ENCODE measurements around the gene GPR137B.
"Not testable (repeated sequence)": the region's sequence is repeated elsewhere in the genome, so short reads cannot be mapped to it uniquely, and the experiment has no call there.

Gene GPR137B

DNA sequence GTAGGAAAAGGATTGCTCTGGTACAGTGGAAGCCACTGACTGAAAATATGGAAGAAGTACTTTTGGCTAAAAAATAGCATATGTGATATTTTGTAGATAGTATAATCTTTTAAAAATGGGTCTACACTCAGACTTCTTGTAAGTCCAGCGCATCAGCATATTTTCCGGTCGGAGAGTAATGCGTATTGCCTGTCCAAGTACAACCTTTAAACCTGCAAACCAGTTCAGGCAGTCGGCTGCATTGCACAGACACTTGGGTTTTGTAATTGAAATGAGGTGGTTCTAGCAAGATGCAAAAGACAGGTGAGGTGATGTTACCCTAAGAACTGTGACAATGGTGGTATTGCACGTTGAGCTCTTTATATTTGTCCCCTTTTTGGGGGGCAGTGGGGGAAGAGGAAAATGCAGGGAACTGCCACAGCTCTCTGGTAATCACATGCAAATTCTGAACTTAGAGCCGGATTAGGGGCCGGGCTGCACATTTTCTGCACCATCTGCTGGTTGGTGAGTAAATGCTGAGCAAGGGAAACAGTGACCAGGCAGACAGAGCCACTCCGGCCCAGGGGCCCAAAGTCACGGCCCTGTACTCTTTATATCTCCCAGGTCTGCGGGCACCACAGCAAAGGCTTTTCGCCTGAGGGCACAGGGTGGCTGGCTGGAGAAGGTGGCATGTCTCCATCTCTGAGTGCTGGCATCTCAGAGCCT lies 2.3 kb downstream of the GPR137B start:
- DNase-seq = no peak

DNA sequence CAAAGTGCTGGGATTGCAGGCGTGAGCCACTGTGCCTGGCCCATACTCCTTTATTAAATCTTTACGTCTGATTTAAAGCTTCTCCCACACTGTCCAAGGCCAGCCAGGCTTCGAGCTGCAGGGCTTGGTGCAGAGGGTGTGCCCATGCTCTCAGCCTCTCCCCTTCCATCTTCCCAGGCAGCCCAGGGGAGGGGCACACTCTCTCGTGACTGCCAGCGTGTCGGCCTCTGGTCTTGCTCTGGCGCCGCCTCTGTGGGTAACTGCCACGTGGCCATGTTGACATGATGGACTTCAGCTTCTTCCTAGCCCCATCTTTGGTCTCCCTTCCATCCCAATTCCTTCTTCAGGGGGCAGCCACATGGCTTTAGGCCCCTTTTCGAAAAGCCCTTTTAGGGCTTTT lies 4.7 kb downstream of the GPR137B start:
- no peak for DNase-seq

DNA sequence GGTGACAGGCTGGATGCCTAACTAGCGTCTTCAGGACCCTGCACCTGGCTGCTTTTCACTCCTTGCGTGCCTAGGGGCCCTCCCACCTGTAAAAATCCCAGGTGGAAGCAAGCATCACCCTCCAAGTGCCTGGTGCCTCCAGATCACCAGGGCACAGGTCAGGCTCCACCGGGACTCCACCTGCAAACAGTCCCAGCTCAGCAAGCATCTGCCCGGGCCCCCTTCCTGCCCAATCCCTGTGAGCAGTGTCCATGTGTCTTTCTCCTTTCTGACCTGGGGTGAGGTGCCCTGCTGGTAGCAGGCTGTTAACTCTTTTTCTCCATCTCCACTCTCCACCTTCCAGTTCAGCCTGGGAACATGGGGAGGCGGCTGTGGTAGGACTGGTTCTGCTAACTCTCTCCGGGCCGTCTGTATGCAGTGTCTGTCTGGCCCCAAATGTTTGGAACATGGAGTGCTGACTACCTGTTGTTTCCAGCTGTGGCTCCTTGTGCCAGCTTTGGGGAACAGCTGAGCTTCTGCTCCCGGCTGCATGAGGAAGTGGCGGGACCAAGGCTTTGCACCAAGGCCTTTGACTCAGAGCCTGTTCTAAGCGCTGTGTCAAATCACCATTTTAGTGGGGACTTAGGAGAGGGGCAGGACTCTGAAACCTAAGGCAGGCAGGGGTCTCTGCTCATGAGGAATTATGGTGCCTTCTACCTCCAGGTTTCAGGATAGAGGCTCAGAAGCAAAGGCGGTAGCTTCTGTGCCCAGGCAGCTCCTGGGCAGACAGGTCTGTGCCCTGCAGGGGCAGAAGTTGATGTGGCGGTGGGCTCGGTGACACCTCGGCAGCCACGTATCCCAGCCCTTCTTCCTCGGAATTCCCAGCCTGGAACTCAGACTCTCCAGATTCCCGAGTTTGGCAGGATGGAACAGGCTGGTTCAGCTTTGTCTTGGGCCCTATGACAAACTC lies 5.5 kb downstream of the GPR137B start:
- DNase-seq = no peak

DNA sequence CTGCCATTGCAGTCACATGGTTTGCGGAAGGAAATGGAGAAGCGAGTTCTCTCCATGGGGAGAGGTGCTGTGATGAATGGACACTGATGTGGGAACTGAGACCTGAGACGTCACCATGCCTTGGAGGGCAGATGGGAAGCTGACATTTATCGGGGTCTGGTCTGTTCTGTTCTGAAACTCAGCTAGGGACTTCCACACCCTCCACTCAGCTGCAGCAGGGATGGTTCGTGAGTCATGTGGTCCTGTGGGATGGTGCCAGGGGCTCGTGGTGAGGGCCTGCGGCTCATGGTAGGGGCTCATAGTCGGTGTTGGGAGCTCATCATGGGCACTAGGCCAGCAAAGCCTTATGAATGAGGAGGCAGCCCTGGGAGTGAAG lies 6.1 kb downstream of the GPR137B start:
- no peak for DNase-seq

DNA sequence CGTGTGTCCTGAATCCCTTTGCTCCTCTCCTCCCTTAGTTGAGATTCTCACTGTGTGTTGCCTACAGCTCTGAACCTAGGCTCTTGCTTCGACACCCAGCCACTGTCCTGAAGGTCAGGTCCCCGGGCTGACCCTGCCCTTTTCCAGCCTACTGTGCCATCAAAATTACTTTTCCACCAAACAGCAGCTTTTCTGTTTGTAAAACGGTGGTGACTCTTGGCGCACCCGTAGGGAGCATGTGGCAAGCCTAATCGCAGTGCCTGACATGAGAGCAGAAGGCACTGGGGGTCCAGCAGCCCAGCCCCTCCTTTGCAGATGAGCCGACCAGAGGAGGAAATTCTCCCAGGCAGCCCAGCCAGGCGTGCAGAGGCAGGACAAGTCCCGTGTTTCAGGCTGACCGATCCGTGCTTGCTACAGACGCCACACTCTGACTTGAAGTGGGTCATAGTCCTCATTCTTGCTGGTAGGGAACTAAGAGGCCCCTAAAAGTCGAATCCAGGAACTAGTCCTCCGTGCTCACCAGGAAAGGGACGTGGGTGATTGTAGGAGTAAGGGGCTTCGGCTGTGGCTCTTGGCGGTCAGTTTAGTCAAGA lies 6.8 kb downstream of the GPR137B start:
- no peak for DNase-seq

DNA sequence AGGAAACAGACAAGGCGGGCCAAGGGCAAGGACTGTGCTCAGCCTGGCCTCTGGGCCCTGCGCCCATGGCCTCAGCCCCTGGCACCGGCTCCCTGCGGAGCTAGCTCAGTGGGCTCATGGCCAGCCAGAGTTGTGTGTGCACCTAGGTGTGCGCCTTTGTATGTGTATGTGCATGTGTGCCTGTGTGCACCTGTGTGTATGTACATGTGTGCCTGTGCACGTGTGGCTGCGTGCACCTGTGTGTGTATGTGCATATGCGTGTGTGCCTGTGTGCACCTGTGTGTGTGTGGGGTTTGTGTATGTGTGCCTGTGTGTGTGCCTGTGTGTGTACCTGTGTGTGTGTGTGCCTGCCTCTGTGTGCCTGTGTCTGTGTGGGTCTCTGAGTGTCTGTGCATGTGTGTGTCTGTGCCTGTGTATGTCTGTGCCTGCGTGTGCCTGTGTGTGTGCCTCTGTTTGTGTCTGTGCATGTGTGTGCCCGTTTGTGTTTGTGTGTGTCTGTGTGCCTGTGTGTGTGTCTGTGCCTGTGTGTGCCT lies 7.4 kb downstream of the GPR137B start:
- DNase-seq = no peak

DNA sequence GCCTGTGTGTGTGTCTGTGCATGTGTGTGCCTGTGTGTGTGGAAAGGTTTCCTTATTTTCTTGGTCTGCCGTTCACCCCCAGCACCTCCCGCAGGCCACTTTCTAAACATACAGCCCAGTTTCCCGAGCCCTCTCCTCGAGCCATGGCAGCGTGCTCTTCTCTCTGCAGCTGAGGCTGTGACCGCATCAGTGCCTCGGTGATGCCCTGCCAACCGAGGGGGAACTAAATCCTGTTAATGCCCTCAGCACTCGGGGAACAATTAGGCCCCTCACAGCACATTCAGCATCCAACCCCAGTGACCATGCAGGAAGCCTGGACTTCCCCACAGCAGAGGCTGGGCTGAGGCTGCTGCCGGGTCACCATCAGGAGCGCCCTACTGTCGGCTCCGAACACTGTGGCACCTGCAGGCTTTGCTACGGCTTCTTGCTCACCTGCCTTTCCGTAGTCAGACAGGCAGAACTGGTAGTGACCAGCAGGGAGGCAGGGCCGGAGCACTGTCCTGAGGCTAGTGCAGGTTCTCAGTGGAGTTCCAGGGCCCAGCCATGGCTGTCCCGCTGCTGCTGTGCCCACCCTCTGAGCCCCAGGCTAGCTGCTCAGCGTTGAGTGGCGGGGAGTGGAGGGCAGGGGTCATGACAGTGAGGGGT lies 8.1 kb downstream of the GPR137B start:
- no peak for DNase-seq

DNA sequence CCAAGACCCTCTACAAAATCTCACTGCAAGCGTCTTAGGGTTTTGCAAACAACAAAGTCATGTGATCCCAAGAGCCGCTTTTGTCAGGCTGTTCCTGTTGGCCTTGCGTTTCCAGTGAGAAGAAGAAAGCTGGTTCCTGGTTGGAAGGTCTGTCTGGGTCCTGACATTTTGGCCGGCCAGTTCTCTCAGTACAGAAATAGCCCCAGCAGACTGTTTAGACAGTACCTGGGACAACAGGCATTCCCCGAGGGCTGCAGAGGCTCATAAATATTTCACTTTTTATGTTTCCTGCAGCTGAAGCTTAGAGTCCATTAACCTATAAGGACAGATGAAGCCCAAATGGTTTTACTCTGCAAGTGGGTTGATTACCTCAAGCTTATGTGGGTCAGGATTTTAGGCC lies 8.6 kb downstream of the GPR137B start:
- DNase-seq = no peak

DNA sequence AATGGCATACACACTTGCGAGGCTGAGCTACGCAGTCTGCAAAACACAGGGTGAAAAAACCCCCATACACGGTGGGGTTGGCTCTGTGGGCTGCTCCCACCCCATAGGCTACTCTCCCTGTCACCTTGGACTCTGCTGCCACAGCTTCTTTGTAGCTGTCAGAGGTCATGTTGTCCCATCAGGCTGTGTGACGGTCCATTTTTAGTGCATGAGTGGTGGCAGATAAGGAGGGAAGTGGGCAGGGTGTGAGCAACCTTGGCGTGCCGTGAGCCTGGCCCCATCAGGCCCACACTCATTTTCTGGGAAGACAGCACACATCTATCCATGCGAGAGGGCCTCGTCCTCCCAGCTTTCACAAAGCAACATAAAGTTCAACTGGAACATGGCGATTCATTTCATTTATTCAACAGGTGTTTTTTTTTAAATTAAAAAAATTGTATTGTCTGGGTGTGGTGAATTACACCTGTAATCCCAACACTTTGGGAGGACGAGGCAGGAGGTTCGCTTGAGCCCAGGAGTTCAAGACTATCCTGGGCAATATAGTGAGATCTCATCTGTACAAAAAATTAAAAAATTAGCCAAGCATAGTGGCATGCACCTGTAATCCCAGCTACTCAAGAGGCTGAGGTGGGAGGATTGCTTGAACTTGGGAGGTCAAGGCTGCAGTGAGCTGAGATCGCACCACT lies 9.5 kb downstream of the GPR137B start:
- no peak for DNase-seq

DNA sequence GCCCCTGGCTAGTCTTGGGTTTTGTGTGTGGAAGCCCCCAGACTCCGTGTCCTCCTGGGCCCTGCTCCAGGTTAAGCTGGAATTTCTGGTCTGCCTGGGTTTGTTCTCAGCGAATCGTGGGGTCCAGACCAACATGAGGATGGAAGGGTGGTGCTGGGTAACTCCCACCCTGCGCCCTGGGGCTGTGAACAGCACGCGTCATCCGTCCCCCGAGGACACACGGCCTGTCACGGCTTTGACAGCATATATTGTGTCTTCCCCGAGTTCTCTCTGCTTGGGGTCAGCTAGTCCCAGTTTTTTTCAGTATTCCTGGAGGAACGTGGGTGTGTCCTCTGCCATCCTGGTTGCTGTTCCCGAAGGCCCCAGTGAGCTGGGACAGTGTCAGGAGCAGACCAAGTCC lies 11.8 kb downstream of the GPR137B start:
- DNase-seq = no peak

DNA sequence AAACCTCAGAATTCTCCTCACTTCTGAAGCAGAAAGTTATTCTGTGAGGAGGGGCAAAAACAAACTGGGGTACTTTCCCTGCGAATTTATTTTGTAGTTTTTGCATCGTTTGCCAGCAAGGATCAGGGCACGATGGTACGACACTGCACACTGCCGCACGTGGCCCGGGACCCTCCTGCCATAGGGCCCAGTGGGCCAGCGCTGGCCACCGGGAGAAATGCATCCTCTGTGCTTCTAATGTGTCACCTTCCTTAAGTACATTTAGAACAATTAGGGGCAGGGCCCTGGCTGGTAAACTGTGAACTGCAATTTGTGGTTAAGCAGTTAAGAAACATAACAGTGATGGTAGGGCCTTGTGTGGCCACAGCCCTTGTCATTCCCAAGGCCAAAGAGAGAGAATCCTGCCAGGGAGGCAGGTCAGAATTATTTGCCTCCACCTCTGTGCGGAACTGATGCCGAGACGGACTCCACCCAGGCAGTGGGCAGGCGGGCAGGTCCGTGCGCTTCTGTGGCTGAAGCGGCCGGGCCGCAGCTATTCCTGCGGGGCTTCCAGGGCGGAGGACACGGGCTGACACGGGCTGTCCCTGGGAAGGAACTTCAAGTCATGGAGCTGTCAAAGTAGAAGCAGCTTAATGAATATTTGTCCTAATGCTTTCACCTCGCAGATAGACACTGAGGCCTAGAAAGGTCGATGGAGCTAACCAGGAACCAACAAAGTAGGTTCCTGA lies 12.5 kb downstream of the GPR137B start:
- DNase-seq = no peak

DNA sequence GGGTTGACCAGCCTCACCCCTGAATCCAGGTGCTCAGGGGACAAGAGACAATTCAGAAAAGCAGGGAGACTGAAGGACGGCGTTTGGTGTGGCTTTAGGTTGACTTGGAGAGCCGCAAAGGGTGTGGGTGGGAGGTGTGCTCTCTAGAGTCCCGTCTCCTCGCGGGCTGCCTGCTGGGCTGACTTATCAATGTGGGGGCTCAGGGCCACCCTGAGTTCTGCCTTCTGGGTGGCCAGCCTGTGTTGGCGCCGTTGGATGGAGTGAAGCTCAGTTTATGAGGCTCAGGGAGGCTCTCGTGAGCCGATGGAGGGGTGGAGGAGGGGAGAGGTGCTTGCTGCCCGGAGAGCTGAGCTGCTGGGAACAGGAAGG lies 13.0 kb downstream of the GPR137B start:
- DNase-seq = no peak

DNA sequence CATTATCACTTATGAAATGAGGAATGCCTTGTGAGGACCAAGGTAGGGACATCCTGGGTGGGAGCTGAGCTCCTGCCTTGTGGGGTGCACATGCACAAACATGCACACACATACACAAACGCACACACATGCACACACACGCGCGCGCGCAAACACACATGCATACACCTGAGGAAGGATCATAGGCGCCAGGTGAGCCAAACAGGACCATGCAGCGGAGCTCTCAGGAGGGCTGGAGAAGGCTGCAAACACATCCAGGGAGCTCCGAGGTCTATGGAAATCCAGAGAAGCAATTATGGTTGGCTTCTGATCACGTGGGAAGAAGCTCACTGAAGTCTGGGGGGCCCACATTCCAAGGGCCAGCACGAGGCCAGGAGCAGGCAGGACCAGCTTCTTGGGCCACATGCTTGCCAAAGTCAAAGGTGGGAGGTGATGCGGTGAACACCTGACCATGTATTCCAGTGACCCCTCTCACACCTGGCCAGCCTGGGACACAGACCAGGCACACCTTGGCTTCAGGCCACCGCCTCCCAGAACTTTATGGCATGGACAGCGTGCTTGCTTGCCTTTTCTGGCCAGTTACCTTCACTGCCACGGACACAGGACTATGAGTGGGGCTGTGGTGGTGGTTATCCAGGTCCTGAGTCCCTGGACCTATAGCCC lies 13.6 kb downstream of the GPR137B start:
- DNase-seq = no peak

DNA sequence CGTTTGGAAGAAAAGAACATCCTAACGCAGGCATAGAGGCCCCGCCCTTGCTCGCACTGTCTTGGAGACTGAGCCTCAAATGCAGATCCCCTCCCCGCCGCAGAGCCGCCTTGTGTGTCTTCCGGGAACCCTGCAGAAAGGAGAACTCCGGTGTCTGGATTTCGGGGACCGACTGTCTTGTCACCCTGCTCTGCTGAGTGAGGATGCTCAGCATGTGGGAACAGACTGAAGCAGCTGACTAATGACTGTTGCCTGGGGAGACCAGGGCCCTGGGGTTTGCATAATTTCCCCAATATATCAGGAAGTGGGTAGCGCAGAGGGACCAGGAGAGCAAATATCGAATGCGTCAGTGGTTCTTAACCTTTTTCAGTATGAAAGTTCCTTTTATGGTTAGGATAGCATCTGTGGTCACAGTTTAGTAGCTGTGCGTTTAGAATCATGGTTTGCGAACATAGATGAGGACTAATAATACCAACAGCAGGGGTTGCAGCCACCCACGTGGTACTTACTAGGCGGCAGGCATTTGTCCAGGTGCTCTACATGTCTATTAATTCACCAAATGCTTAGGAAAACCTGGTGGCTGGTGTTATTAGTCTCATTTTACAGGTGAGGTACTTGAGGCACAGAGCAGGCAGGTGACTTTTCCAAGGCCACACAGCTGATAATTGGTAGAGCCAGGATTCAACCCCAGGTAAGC lies 14.3 kb downstream of the GPR137B start:
- no peak for DNase-seq

DNA sequence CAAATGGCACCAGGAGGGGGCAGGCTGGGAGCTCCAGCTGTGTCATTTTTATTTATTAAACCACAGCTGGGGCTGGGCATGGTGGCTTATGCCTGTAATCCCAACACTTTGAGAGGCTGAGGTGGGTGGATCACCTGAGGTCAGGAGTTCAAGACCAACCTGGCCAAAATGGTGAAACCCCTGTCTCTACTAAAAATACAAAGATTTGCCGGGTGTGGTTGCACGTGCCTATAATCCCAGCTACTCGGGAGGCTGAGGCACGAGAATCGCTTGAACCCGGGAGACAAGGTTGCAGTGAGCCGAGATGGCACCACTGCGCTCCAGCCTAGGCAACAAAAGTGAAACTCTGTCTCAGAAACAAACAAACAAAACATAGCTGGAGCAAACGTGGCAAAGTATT lies 15.7 kb downstream of the GPR137B start:
- not testable (repeated sequence) for DNase-seq

DNA sequence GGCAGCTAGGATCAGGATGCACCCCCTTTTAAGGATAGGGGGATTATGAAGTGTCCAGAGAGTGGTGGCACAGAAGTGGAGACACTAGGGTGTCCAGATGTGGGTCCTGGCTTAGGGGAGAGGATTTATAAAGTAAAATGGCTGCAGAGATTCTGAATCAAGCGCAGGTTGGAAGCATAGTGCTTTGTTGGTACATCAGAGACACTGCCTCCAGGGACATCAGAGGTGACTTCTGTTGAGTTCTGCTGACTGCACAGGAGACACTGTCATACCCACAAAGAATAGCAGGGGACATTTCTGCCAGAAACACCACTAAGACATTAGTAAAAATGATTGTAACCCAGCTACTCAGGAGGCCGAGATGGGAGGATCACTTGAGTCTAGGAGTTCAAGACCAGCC lies 16.4 kb downstream of the GPR137B start:
- no peak for DNase-seq

DNA sequence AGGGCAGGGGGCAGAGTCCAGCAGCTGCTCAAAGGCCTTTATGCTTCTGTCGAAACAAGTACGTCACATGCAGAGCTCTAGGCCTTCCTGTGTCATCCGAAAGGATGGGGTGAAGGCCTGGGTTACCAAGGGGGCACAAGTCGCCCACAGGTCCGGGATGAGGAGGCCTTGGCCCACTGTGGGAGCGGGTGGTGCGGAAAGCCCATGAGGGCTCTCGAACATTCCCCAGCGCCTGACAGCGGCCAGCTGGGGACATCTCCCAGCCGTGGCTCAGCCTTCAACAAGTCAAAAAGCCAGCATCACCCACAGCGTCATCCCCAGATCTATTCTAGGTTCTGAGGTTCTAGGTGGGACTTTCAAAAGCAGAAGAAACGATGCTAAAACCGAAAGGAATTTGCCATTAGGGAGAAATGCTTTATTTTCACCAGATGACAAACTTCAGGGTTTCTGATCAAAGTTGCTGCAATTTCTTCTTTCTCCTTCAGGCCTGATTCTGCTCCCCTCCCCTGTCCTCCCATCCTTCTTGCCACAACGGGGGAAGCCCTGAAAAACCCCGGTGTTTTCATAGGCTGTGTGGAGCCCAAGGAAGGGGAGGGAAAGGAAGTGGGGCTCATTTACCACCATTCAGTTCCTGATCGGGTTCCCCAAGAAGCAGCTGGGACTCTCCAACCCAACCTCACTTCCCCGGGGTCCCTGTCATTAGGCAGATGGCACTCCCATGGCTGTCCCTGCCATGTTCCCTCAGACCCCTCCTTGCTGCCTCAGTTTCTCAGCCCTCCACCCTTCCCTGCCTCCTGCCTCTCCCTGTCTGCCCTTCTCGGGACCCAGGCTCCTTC lies 17.6 kb downstream of the GPR137B start:
- no peak for DNase-seq

DNA sequence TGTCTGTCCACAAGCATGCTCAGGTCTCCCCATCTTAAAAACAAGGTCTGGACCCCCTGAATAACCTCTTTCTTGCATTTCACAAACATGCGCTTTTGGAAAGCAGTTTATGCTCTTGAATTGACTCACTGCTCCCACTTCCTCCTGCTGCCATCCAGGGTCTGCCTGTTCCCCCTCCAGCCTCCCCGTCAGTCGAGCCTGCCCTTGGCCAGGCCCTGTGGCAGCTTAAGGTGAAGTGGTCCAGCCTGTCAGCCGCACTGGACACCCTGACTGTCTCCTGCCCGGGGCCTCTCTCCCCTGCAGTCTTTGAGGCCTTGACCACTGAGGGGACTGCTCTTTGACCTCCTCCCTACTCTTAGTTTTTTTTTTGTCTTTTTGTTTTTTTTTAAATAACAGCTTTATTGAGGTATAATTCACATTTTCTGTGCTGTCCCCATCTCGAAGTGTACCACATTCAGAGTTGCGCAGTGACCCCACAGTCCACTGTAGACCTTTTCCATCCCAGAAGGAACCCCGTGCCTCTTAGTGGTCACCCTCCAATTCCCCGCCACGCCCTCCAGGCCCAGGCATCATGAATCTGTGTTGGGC lies 18.3 kb downstream of the GPR137B start:
- DNase-seq = no peak

DNA sequence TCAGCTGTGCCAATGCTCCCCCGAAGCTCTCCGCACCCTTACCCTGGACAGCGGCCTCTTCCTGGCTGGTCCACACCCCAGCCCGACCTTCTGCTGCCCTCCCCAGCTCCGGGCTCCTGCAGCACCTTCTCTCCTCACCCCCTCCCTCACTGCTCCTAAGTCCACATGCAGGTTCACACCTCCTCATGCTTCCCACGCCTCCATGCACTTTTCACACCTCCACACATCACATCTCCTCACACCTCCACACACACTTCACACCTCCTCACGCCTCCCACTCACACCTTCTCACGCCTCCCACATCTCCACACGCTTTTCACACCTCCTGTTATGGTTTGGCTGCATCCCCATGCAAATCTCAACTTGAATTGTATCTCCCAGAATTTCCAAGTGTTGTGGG lies 18.9 kb downstream of the GPR137B start:
- no peak for DNase-seq

Data from 8988T (cell line).